H1 (cell line): Measurements from ENCODE around the gene C6orf52. TPM values are rescaled to one million over a fixed set of nuclear protein-coding genes. Genes with fewer than 3 reads are reported as not detected.

Experiments
- ATF2 ChIP-seq: IDR thresholded peaks from 2 replicates; pipeline ENCODE4 v1.6.1; 2012; ENCODE audit warnings: low read length, inconsistent platforms
- CBX8 ChIP-seq: fragments of 300-800, 300-1000 bp; sonication (generic); IDR thresholded peaks from 2 replicates; pipeline ENCODE4 v1.7.1; 2016; ENCODE audit warnings: low read depth, low read length, borderline replicate concordance
- GTF2F1 ChIP-seq: IDR thresholded peaks from 2 replicates; pipeline ENCODE4 v1.6.1; 2012; ENCODE audit warnings: low read depth, low read length, improper control_type of control experiment, borderline replicate concordance
- POLR2AphosphoS5 ChIP-seq: IDR thresholded peaks from 2 replicates; pipeline ENCODE4 v1.6.1; 2011; ENCODE audit warnings: low read depth, low read length
- POU5F1 ChIP-seq: IDR thresholded peaks from 2 replicates; pipeline ENCODE4 v1.6.1; 2011; ENCODE audit warnings: low read depth, mild to moderate bottlenecking, low read length, moderate library complexity
- SAP30 ChIP-seq: fragments of 300-600 bp; sonication (generic); IDR thresholded peaks from 2 replicates; pipeline ENCODE4 v1.7.1; 2012; ENCODE audit warnings: low read length, moderate library complexity, mild to moderate bottlenecking, inconsistent platforms; ENCODE audit not compliant: insufficient read depth, insufficient replicate concordance
- SRF ChIP-seq: IDR thresholded peaks from 2 replicates; pipeline ENCODE4 v1.6.1; 2011; ENCODE audit warnings: mild to moderate bottlenecking, low read depth, low read length, moderate library complexity
- TCF12 ChIP-seq: IDR thresholded peaks from 2 replicates; pipeline ENCODE4 v1.6.1; 2011; ENCODE audit warnings: low read depth, mild to moderate bottlenecking, low read length
- polyA plus RNA-seq, 7 experiments: library from polyadenylated mRNA; depleted of rRNA in 3 of 7; stranded (reverse) in 5 of 7; unstranded in 2 of 7; fragments of >200 nt in 5 of 7; fragments of 200-250 nt in 2 of 7; gene quantifications; 1 replicate in 5 of 7; 2 replicates in 1 of 7; 4 replicates in 1 of 7; pipeline versions ENCODE4 v1.2.1 to v1.2.3, GENCODE V29; 2011 to 2013; ENCODE audit warnings: missing spikeins in 2 of 7, mixed read lengths in 2 of 7
- total RNA-seq: library from RNA; stranded (reverse); fragmentation: NEBNext Ultra II Directional; extraction: Animal tissue kit (Norgen Biotek cat#: 25700); gene quantifications from 2 replicates; pipeline ENCODE4 v1.2.1, GENCODE V29; 2021

The C6orf52 gene
- total and polyA plus RNA-seq, 2 of the 8 experiments (the other 6 are each of a cell fraction or from before 2014, with no cell fraction given) = 1.5 to 3.1 TPM

GRCh38 chr6:10630178-10630577 is 64.2 kb downstream of the C6orf52 start (continued):
- no peak for TF ChIP-seq ATF2
- no peak for TF ChIP-seq SRF
- TF ChIP-seq POLR2AphosphoS5 = no peak
- no peak for TF ChIP-seq SAP30
- TF ChIP-seq POU5F1 = no peak
- TF ChIP-seq TCF12 = no peak
- TF ChIP-seq CBX8 = no peak
- TF ChIP-seq GTF2F1 = no peak
